Spinal cord (tissue), 10 donors: Measurements from ENCODE around the gene MIEF1. TPM values are rescaled to one million over a fixed set of nuclear protein-coding genes. Genes with fewer than 3 reads are reported as not detected.

Experiments
- DNase-seq, 6 donors: peaks; one replicate each; pipeline versions ENCODE4 v3.0.0 to v3.0.0-alpha.2; 2013 to 2015; ENCODE audit warnings: low spot score in 6 of 6, low read depth in 4 of 6
- H3K27ac ChIP-seq: one replicate; pipeline ENCODE4 v1.5.1; 2013; ENCODE audit warnings: low read depth, low read length, control low read depth
- H3K27me3 ChIP-seq: one replicate; pipeline ENCODE4 v1.6.1; 2013; ENCODE audit warnings: low read length; ENCODE audit not compliant: control insufficient read depth, insufficient read depth
- H3K36me3 ChIP-seq: one replicate; pipeline ENCODE4 v1.6.1; 2013; ENCODE audit warnings: low read length; ENCODE audit not compliant: control insufficient read depth, insufficient read depth
- H3K4me1 ChIP-seq: one replicate; pipeline ENCODE4 v1.6.1; 2013; ENCODE audit warnings: low read length; ENCODE audit not compliant: control insufficient read depth, insufficient read depth
- H3K4me3 ChIP-seq: one replicate; pipeline ENCODE4 v1.5.1; 2013; ENCODE audit warnings: low read depth, low read length, control low read depth
- H3K9me3 ChIP-seq: one replicate; pipeline ENCODE4 v1.6.1; 2013; ENCODE audit warnings: low read length; ENCODE audit not compliant: control insufficient read depth, insufficient read depth
- WGBS: methylation state at CpG from one replicate; pipeline ENCODE4 v1.1.5; 2013; ENCODE audit warnings: missing lambda C conversion rate; ENCODE audit not compliant: insufficient coverage; 5-methylcytosine and 5-hydroxymethylcytosine counted together
- polyA plus RNA-seq, 2 donors: library from polyadenylated mRNA; unstranded; fragments of 120-200 nt; gene quantifications; one replicate each; pipeline ENCODE4 v1.2.1, GENCODE V29; 2013; ENCODE audit not compliant: insufficient read length in 2 of 2
- total RNA-seq, 2 donors: library from RNA; depleted of rRNA in 1 of 2; stranded (reverse); fragments of 120-200 nt in 1 of 2; fragments of >200 nt in 1 of 2; gene quantifications; one replicate each; pipeline versions ENCODE4 v1.2.3 to v1.2.4, GENCODE V29; 2013 to 2014
- donor health status: healthy.

Gene MIEF1
- total and polyA plus RNA-seq, 4 donors = 18.1 to 35.3 (median 28.0) TPM

DNA sequence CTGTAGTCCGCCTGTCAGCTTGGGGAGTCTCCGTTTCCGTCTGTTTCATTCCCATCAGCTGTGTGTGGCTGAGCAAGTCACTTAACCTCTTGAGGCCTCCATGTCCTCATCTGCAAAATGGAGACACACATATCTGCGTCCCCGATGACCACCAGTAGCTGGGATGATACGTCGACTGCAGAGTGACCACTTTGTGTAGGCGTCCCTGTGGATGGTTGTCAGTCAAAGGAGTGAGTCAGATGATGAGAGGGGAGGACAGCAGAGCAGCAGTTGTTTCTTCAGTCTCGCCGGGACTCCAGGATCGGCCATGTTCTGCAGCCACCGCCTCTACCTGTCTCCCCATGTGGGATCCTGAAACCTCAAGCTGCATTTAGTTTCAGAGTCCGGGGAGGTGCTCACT lies 25.4 kb upstream of the MIEF1 start:
- Histone ChIP-seq H3K9me3 (no peaks in the 10 kb centered on the region), H3K27ac (no peak overlapping the region), H3K36me3 (peaks cover 46% of the 10 kb centered on the region), H3K27me3 (no peaks in the 10 kb centered on the region), H3K4me1 (peaks cover 80% of the 10 kb centered on the region), H3K4me3 (no peak overlapping the region)
- 82% methylated on average over 11 of the region's 13 CpGs for WGBS
- no peak for DNase-seq

DNA sequence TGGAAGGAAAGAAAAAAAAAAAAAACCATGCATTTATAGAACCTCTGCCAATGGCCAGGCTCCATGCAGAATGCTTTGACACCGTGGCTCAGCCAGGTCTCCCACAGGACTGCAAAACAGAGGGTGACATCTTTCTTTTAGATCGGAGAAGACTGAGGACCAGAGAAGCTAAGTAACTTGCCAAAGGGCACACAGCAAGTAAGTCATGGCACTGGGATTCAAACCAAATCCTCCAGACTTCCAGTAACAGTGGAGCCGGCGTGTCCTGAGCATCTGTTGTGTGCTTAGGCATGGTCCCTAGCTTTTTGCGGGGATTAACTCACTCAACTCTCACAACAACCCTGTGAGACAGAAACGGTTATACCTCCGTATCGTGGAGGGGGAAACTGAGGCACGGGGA lies 24.5 kb upstream of the MIEF1 start:
- Histone ChIP-seq H3K4me1 (peaks cover 71% of the 10 kb centered on the region), H3K4me3 (no peak overlapping the region), H3K9me3 (no peaks in the 10 kb centered on the region), H3K36me3 (peaks cover 46% of the 10 kb centered on the region), H3K27ac (no peak overlapping the region), H3K27me3 (no peaks in the 10 kb centered on the region)
- DNase-seq = no peak
- 86% methylated on average over 6 of the region's 9 CpGs for WGBS

DNA sequence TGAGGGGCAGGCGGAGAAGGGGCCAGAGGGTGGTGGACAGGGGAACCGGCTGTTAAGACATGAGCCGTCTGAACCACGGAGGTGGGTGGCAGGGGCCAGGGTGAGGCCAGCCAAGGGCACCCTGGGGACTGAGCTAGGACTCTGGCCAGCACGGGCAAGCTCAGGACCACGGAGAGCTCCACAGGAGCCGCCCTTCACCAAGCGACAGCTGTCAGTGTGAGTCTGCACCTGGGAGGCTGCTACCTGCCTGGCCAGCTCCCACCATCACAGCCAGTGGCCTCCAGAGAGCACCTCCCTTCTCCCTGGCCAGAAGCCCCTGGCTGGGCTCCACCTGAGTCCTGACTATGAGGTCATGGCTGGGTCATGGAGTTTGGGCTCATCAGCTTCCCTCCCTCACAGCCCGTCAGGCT lies 23.6 kb upstream of the MIEF1 start:
- no peak for DNase-seq
- 52% methylated on average over 9 of the region's 9 CpGs for WGBS

GRCh38 chr22:39479254-39479653 lies 22.8 kb upstream of the MIEF1 start:
- 78% methylated on average over 3 of the region's 3 CpGs for WGBS
- Histone ChIP-seq H3K4me3 (no peak overlapping the region), H3K36me3 (peaks cover 48% of the 10 kb centered on the region), H3K27ac (no peak overlapping the region), H3K9me3 (no peaks in the 10 kb centered on the region), H3K27me3 (no peaks in the 10 kb centered on the region), H3K4me1 (peaks cover 55% of the 10 kb centered on the region)
- no peak for DNase-seq

More for the DNA sequence above, 23.6 kb upstream of the MIEF1 start:
- Histone ChIP-seq H3K4me3 (no peak overlapping the region), H3K27me3 (no peaks in the 10 kb centered on the region), H3K36me3 (peaks cover 47% of the 10 kb centered on the region), H3K9me3 (no peaks in the 10 kb centered on the region), H3K4me1 (peaks cover 62% of the 10 kb centered on the region), H3K27ac (no peak overlapping the region)

GRCh38 chr22:39480557-39480956 lies 21.5 kb upstream of the MIEF1 start:
- peaks cover 42% of the 10 kb centered on the region for H3K4me1 ChIP-seq
- WGBS = no CpG with 5 or more reads among the region's 1 CpG
- H3K27me3 ChIP-seq = no peaks in the 10 kb centered on the region
- H3K27ac ChIP-seq = no peak overlapping the region
- peaks cover 44% of the 10 kb centered on the region for H3K36me3 ChIP-seq
- H3K4me3 ChIP-seq = no peak overlapping the region
- no peaks in the 10 kb centered on the region for H3K9me3 ChIP-seq
- DNase-seq = no peak

DNA sequence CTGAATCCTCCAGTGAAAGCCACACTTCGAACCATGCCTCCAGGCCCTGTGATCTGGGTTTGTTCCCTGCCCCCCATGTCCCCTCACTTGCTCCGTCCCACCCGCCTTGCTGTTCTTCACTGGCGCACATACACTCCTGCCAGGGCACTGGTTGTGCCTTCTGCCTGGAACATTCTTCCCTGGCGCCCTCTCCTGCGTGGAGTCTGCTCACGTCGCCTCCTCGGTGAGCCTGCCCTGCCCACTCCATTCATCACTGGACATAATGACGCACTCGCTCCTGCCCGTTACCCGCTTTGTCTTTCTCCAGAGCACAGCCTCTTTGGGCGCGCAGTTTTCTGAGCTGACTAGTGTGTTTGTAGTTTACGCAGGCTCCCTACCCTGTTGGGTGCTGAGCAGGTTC lies 21.0 kb upstream of the MIEF1 start:
- Histone ChIP-seq H3K36me3 (peaks cover 44% of the 10 kb centered on the region), H3K4me3 (no peak overlapping the region), H3K27ac (no peak overlapping the region), H3K27me3 (no peaks in the 10 kb centered on the region), H3K4me1 (peaks cover 37% of the 10 kb centered on the region), H3K9me3 (no peaks in the 10 kb centered on the region)
- peak in 1 of 6 donors; percentile 69 for DNase-seq
- 48% methylated on average over 12 of the region's 16 CpGs for WGBS

- WGBS = 87% methylated on average over 5 of the region's 5 CpGs
- no peak overlapping the region for H3K27ac ChIP-seq
These were observed 20.5 kb upstream of the MIEF1 start for GRCh38 chr22:39481595-39481994.

GRCh38 chr22:39482768-39483167 lies 19.3 kb upstream of the MIEF1 start:
- WGBS = 88% methylated on average over 3 of the region's 3 CpGs
- Histone ChIP-seq H3K4me3 (no peak overlapping the region), H3K27ac (no peak overlapping the region), H3K9me3 (no peaks in the 10 kb centered on the region), H3K27me3 (no peaks in the 10 kb centered on the region), H3K36me3 (peaks cover 48% of the 10 kb centered on the region), H3K4me1 (peaks cover 32% of the 10 kb centered on the region)
- no peak for DNase-seq

More at GRCh38 chr22:39481595-39481994, 20.5 kb upstream of the MIEF1 start:
- Histone ChIP-seq H3K4me1 (peaks cover 35% of the 10 kb centered on the region), H3K27me3 (no peaks in the 10 kb centered on the region), H3K36me3 (peaks cover 47% of the 10 kb centered on the region), H3K4me3 (no peak overlapping the region), H3K9me3 (no peaks in the 10 kb centered on the region)
- DNase-seq = no peak

DNA sequence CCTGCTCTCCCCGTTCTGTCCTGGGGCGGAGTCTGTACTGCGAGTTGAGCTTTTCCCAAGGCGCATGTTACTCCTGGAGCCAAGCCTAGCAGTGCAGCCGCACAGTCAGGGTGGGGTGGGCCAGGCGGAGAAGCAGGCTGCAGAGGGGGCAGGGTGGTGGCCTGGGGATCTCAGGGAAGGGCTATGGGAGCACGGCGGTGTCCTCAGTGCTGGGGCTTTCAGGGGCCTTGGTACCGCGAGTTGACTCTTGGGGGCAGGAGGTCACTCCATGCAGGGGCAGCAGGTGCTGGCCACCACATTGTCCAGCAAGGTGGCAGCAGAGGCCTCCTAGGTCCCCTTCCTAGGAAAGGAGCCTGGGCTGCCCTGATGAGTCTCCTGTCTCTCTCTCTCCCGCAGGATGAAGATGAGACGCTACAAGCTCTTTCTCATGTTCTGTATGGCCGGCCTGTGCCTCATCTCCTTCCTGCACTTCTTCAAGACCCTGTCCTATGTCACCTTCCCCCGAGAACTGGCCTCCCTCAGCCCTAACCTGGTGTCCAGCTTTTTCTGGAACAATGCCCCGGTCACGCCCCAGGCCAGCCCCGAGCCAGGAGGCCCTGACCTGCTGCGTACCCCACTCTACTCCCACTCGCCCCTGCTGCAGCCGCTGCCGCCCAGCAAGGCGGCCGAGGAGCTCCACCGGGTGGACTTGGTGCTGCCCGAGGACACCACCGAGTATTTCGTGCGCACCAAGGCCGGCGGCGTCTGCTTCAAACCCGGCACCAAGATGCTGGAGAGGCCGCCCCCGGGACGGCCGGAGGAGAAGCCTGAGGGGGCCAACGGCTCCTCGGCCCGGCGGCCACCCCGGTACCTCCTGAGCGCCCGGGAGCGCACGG lies 14.9 kb upstream of the MIEF1 start:
- DNase-seq = no peak
- peaks cover 14% of the 10 kb centered on the region for H3K4me1 ChIP-seq
- no peaks in the 10 kb centered on the region for H3K9me3 ChIP-seq
- H3K4me3 ChIP-seq = no peak overlapping the region
- H3K27me3 ChIP-seq = no peaks in the 10 kb centered on the region
- H3K36me3 ChIP-seq = peaks cover 57% of the 10 kb centered on the region
- H3K27ac ChIP-seq = no peak overlapping the region
- WGBS = 91% methylated on average over 45 of the region's 45 CpGs
